ENCODE results near the gene CLK1. TPM values are rescaled to one million over a fixed set of nuclear protein-coding genes. Genes with fewer than 3 reads are reported as not detected.

Gene CLK1
- total and polyA plus RNA-seq, 2 of the 13 experiments (the other 11 are each of a cell fraction or from before 2014, with no cell fraction given): 66.6 to 101 TPM

DNA sequence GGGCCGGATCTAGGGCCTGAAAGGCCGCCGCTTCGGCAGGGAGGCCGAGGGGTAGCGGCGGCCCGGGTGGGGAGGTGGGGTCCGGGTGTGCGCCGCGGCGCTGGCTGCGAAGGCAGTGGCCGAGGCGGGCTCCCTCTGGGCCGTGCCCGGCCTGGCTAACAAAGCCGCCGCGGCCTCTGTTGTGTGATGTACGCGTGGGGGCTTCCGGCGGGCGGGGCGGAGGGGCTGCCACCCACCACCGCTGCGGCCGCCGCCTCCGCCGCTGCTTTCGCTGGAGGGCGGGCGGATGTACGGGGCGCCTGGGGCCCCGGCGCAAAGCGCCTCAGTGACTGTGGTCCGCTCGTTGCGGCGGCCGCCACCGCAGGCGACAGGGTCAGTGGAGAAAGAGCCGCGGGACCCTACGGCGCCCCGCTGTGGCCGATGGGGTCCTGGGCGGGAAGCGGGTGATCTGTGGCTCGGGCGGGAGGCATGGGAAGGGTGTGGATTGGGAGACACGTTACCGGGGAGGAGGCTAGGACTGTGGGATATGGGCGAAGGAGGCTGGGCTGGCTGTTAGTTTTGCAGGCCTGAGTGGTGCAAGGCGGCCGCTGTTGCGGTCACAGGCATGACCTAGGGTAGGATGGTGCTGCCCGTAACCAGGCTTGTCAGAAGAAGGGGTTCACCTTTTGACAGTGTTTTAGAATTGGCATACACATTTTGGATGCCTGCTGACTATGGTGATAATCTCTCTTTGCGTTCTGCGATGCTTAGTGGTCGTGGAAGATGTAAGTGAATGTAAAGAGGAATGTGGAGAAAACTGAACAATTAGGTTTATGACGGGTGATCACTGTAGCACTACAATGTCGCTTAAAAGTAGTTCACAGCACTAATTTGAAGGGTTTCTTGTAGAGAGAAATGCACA lies 52.1 kb downstream of the CLK1 start (continued):
- TF ChIP-seq ZFP41 (CRISPR knock-in tag; IDR thresholded peaks at IDR 0.05; ENCODE audit: borderline replicate concordance): no peak
- 0 out of 2 replicates have a peak, but pooled peaks have one; percentile 13 for TF ChIP-seq KDM6A (CRISPR knock-in tag; IDR thresholded peaks at IDR 0.05; ENCODE audit: low read depth)
- TF ChIP-seq ZNF891 (CRISPR knock-in tag; IDR thresholded peaks at IDR 0.05): peak; percentile 3; the same call in 1 of the 2 replicates
- TF ChIP-seq DNMT3B (CRISPR knock-in tag; conservative IDR thresholded peaks at IDR 0.05): no peak
- TF ChIP-seq, protein P1, sequence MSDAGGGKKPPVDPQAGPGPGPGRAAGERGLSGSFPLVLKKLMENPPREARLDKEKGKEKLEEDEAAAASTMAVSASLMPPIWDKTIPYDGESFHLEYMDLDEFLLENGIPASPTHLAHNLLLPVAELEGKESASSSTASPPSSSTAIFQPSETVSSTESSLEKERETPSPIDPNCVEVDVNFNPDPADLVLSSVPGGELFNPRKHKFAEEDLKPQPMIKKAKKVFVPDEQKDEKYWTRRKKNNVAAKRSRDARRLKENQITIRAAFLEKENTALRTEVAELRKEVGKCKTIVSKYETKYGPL (CRISPR knock-in tag; IDR thresholded peaks at IDR 0.05): no peak
- TF ChIP-seq, protein P2, sequence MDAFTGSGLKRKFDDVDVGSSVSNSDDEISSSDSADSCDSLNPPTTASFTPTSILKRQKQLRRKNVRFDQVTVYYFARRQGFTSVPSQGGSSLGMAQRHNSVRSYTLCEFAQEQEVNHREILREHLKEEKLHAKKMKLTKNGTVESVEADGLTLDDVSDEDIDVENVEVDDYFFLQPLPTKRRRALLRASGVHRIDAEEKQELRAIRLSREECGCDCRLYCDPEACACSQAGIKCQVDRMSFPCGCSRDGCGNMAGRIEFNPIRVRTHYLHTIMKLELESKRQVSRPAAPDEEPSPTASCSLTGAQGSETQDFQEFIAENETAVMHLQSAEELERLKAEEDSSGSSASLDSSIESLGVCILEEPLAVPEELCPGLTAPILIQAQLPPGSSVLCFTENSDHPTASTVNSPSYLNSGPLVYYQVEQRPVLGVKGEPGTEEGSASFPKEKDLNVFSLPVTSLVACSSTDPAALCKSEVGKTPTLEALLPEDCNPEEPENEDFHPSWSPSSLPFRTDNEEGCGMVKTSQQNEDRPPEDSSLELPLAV (CRISPR knock-in tag; conservative IDR thresholded peaks at IDR 0.05; ENCODE audit: low read depth): 0 out of 2 replicates have a peak, but pooled peaks have one; percentile 58
- no peak for TF ChIP-seq ZFP36L2 (CRISPR knock-in tag; IDR thresholded peaks at IDR 0.05)
- TF ChIP-seq AGO2 (optimal IDR thresholded peaks at IDR 0.05; ENCODE audit: low read depth, low read length): peak; percentile 97
- TF ChIP-seq NR1H2 (CRISPR knock-in tag; IDR thresholded peaks at IDR 0.05; ENCODE audit: borderline replicate concordance, low read depth): no peak
- TF ChIP-seq ZNF367 (CRISPR knock-in tag; IDR thresholded peaks at IDR 0.05; ENCODE audit: borderline replicate concordance): no peak; the same call in 1 of the 2 replicates
- no peak for TF ChIP-seq RFX3 (CRISPR knock-in tag; IDR thresholded peaks at IDR 0.05)
- TF ChIP-seq NCOA1 (CRISPR knock-in tag; IDR thresholded peaks at IDR 0.05): no peak; the same call in none of the 2 replicates
- TF ChIP-seq ZNF746 (CRISPR knock-in tag; IDR thresholded peaks at IDR 0.05): no peak
- TF ChIP-seq AGO1 (IDR thresholded peaks at IDR 0.05; ENCODE audit: low read depth, low read length, poor library complexity, severe bottlenecking): peak; percentile 92
- 0 out of 2 replicates have a peak, but pooled peaks have one; percentile 74 for TF ChIP-seq ZNF235 (CRISPR knock-in tag; IDR thresholded peaks at IDR 0.05; ENCODE audit: borderline replicate concordance)
- TF ChIP-seq YEATS2 (CRISPR knock-in tag; IDR thresholded peaks at IDR 0.05; ENCODE audit: borderline replicate concordance): no peak
- TF ChIP-seq, protein P3, sequence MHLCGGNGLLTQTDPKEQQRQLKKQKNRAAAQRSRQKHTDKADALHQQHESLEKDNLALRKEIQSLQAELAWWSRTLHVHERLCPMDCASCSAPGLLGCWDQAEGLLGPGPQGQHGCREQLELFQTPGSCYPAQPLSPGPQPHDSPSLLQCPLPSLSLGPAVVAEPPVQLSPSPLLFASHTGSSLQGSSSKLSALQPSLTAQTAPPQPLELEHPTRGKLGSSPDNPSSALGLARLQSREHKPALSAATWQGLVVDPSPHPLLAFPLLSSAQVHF (CRISPR knock-in tag; IDR thresholded peaks at IDR 0.05): peak; percentile 31; the same call in 1 of the 2 replicates
- TF ChIP-seq ZNF33B (CRISPR knock-in tag; IDR thresholded peaks at IDR 0.05): no peak
- no peak for TF ChIP-seq RXRA (CRISPR knock-in tag; IDR thresholded peaks at IDR 0.05)
- peak; percentile 89 for TF ChIP-seq ZSCAN29 (CRISPR knock-in tag; conservative IDR thresholded peaks at IDR 0.05)
- no peak for TF ChIP-seq SRSF1 (optimal IDR thresholded peaks at IDR 0.05; ENCODE audit: low read depth, low read length)
- peak; percentile 25 for TF ChIP-seq FOXK1 (CRISPR knock-in tag; IDR thresholded peaks at IDR 0.05; ENCODE audit: borderline replicate concordance, low read depth)
- TF ChIP-seq, protein P4, sequence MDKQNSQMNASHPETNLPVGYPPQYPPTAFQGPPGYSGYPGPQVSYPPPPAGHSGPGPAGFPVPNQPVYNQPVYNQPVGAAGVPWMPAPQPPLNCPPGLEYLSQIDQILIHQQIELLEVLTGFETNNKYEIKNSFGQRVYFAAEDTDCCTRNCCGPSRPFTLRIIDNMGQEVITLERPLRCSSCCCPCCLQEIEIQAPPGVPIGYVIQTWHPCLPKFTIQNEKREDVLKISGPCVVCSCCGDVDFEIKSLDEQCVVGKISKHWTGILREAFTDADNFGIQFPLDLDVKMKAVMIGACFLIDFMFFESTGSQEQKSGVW (CRISPR knock-in tag; IDR thresholded peaks at IDR 0.05; ENCODE audit: borderline replicate concordance): no peak
- TF ChIP-seq ZNF205 (CRISPR knock-in tag; IDR thresholded peaks at IDR 0.05): 0 out of 2 replicates have a peak, but pooled peaks have one; percentile 48
- peak; percentile 70; the same call in 1 of the 2 replicates for TF ChIP-seq KDM4B (CRISPR knock-in tag; IDR thresholded peaks at IDR 0.05)
